Measurements from ENCODE around the gene BCOR. TPM values are rescaled to one million over a fixed set of nuclear protein-coding genes. Genes with fewer than 3 reads are reported as not detected.

BCOR gene
- total and polyA plus RNA-seq, 9 of the 15 experiments (the other 6 are each of a cell fraction or from before 2014, with no cell fraction given) = 27.5 to 113 (median 37.6) TPM

DNA sequence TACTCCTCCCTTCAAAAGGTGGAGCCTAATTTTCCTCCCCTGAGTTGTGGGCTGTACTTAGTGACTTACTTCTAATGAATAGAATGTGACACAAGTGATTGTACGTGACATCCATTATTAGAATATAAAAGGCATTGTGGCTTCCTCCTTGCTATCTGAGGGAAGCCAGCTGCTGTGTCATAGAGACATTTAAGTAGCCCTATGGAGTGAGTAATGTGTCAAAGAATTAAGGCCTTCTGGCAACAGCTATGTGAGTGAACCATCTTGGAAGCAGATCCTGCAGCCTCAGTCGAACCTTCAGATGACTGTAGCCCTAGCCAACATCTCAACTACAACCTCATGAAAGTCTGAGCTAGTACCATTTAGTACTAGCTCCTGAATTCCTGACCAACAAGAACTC lies 76.1 kb downstream of the BCOR start:
- no peaks in the 10 kb centered on the region for H3K79me2 ChIP-seq (ENCODE audit: control insufficient read depth, insufficient read depth, low read length)
- H3K9ac ChIP-seq (ENCODE audit: insufficient read depth in 1 of 2, low read depth in 2 of 2, low read length in 2 of 2) = no peak overlapping the region
- FAIRE-seq (no peak), DNase-seq (ENCODE audit: extremely low read depth in 1 of 4, low spot score in 3 of 4) (no peak), ATAC-seq (no peak)
- TF ChIP-seq CBX3 (IDR thresholded peaks at IDR 0.05; ENCODE audit: borderline replicate concordance in 1 of 2, low read length in 2 of 2) (peak in 1 of 2 experiments; percentile 43; a peak in 1 of 3 replicates), TCF3 (CRISPR knock-in tag; IDR thresholded peaks at IDR 0.05) (0 out of 2 replicates have a peak, but pooled peaks have one; percentile 20), EP400 (IDR thresholded peaks at IDR 0.05) (no peak)
- H3K4me2 ChIP-seq (ENCODE audit: insufficient read depth, low read length) = no peak overlapping the region
- CTCF ChIA-PET (ENCODE audit: low intra/inter-chr PET ratio) = no interaction called here
- H3K27me3 ChIP-seq (ENCODE audit: control insufficient read depth in 2 of 2, insufficient read depth in 2 of 2, low read length in 2 of 2) = no peaks in the 10 kb centered on the region
- POLR2A ChIA-PET = no interaction called here
- no peak overlapping the region for H3K4me3 ChIP-seq
- H3K9me3 ChIP-seq (replicated peaks; ENCODE audit: control insufficient read depth, insufficient read depth, low read depth, low read length) = no peaks in the 10 kb centered on the region; the same call in 1 of the 2 replicates
- intact Hi-C loops (cut with micrococcal nuclease) = no loop called here
- no peaks in the 10 kb centered on the region; a peak in 2 of 5 replicates for H3K4me1 ChIP-seq (replicated peaks in 1 of 2; ENCODE audit: control insufficient read depth in 2 of 2, insufficient read depth in 2 of 2, low read length in 2 of 2)
- H3K9me1 ChIP-seq (ENCODE audit: control insufficient read depth, insufficient read depth, low read length) = no peaks in the 10 kb centered on the region
- in situ Hi-C loops (cut with MboI) = no loop called here
- no TSS peak for BruUV-seq (replicated peaks)
- no peaks in the 10 kb centered on the region for H4K20me1 ChIP-seq (replicated peaks; ENCODE audit: control insufficient read depth, insufficient read depth, low read length)
- H3K27ac ChIP-seq (ENCODE audit: extremely low read depth, low read depth, low read length) = no peak overlapping the region
- no peaks in the 10 kb centered on the region for H3K36me3 ChIP-seq (ENCODE audit: control insufficient read depth, insufficient read depth, low read length)
- WGBS (ENCODE audit: insufficient coverage, low coverage, missing lambda C conversion rate) = 62% methylated on average over 2 of the region's 2 CpGs
- H2AFZ ChIP-seq (ENCODE audit: low read depth, low read length) = no peak overlapping the region

DNA sequence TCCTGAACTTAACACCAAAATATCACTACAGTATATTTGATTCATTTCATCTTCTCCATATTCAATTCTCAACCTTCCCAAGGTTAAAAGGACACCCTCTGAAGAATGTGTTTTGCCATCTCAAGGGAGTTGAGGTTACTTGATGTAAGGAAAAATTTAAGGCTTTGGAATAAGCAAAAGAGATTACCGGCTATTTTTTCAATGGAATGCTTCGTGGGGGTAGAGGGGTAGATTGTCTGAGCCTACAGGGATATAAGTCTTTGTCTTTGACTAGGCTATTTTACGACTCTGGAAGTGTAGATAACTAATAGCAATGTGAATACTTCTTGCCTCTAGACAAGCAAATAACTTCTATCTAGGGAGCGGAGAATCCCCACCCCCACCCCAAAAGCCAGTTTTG lies 78.2 kb downstream of the BCOR start:
- Histone ChIP-seq H3K27ac (ENCODE audit: extremely low read depth, low read depth, low read length) (no peak overlapping the region), H3K9me1 (ENCODE audit: control insufficient read depth, insufficient read depth, low read length) (no peaks in the 10 kb centered on the region), H3K79me2 (ENCODE audit: control insufficient read depth, insufficient read depth, low read length) (no peaks in the 10 kb centered on the region), H3K27me3 (ENCODE audit: control insufficient read depth in 2 of 2, insufficient read depth in 2 of 2, low read length in 2 of 2) (no peaks in the 10 kb centered on the region), H3K9me3 (replicated peaks; ENCODE audit: control insufficient read depth, insufficient read depth, low read depth, low read length) (no peaks in the 10 kb centered on the region; the same call in 1 of the 2 replicates), H4K20me1 (replicated peaks; ENCODE audit: control insufficient read depth, insufficient read depth, low read length) (no peaks in the 10 kb centered on the region), H2AFZ (ENCODE audit: low read depth, low read length) (no peak overlapping the region), H3K36me3 (ENCODE audit: control insufficient read depth, insufficient read depth, low read length) (no peaks in the 10 kb centered on the region), H3K4me1 (replicated peaks in 1 of 2; ENCODE audit: control insufficient read depth in 2 of 2, insufficient read depth in 2 of 2, low read length in 2 of 2) (peaks cover 0 to 6% of the 10 kb centered on the region in 2 experiments; a peak in 3 of 5 replicates), H3K4me2 (ENCODE audit: insufficient read depth, low read length) (no peak overlapping the region), H3K9ac (ENCODE audit: insufficient read depth in 1 of 2, low read depth in 2 of 2, low read length in 2 of 2) (no peak overlapping the region), H3K4me3 (no peak overlapping the region)
- intact Hi-C loops (cut with micrococcal nuclease) (loop anchor here (10.0 kb wide), 2 partner anchors 75 to 155 kb away; partner anchors contain the start of gene BCOR), in situ Hi-C loops (cut with MboI) (no loop called here)
- POLR2A ChIA-PET = no interaction called here
- WGBS (ENCODE audit: insufficient coverage, low coverage, missing lambda C conversion rate) = 20% methylated on average over 3 of the region's 4 CpGs
- no peak for DNase-seq (ENCODE audit: extremely low read depth in 1 of 4, low spot score in 3 of 4)
- CTCF ChIA-PET (ENCODE audit: low intra/inter-chr PET ratio) = no interaction called here
- FAIRE-seq = no peak
- BruUV-seq (replicated peaks) = no TSS peak
- no peak for ATAC-seq
- TF ChIP-seq, protein P1, sequence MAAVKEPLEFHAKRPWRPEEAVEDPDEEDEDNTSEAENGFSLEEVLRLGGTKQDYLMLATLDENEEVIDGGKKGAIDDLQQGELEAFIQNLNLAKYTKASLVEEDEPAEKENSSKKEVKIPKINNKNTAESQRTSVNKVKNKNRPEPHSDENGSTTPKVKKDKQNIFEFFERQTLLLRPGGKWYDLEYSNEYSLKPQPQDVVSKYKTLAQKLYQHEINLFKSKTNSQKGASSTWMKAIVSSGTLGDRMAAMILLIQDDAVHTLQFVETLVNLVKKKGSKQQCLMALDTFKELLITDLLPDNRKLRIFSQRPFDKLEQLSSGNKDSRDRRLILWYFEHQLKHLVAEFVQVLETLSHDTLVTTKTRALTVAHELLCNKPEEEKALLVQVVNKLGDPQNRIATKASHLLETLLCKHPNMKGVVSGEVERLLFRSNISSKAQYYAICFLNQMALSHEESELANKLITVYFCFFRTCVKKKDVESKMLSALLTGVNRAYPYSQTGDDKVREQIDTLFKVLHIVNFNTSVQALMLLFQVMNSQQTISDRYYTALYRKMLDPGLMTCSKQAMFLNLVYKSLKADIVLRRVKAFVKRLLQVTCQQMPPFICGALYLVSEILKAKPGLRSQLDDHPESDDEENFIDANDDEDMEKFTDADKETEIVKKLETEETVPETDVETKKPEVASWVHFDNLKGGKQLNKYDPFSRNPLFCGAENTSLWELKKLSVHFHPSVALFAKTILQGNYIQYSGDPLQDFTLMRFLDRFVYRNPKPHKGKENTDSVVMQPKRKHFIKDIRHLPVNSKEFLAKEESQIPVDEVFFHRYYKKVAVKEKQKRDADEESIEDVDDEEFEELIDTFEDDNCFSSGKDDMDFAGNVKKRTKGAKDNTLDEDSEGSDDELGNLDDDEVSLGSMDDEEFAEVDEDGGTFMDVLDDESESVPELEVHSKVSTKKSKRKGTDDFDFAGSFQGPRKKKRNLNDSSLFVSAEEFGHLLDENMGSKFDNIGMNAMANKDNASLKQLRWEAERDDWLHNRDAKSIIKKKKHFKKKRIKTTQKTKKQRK (IDR thresholded peaks at IDR 0.05; ENCODE audit: borderline replicate concordance, low read depth, low read length) = no peak
- TF ChIP-seq SAP30 (IDR thresholded peaks at IDR 0.05; ENCODE audit: borderline replicate concordance, insufficient read depth, low read depth, low read length, poor library complexity, severe bottlenecking) (no peak), CBX3 (IDR thresholded peaks at IDR 0.05; ENCODE audit: borderline replicate concordance in 1 of 2, low read length in 2 of 2) (no peak), HNRNPLL (IDR thresholded peaks at IDR 0.05; ENCODE audit: low read depth, low read length, poor library complexity, severe bottlenecking) (no peak), NFYB (IDR thresholded peaks at IDR 0.05; ENCODE audit: extremely low read depth, insufficient read length) (no peak), PTTG1 (tag; IDR thresholded peaks at IDR 0.05; ENCODE audit: low read depth) (no peak), PHB2 (IDR thresholded peaks at IDR 0.05; ENCODE audit: low read depth) (no peak)
